ENCODE data around the gene NTM.

GRCh38 chr11:132289590-132290256 is 919.3 kb downstream of the NTM start:
- no peak for TF ChIP-seq CTCF (IDR thresholded peaks at IDR 0.05)
- no peak for TF ChIP-seq POLR2A (IDR thresholded peaks at IDR 0.05)
- TF ChIP-seq EP300 (IDR thresholded peaks at IDR 0.05) = no peak
